ENCODE measurements around the gene RPS8. TPM values are rescaled to one million over a fixed set of nuclear protein-coding genes. Genes with fewer than 3 reads are reported as not detected.

The RPS8 gene

Small RNAs within 50 kb of the gene (small RNA-seq; reads per million reads assigned to genes)
- gene RNU5D-1 (ENCODE audit: insufficient read depth): 14.6 reads per million, percentile 71 among the genes with 10 or more reads in this experiment
- 2,751 reads per million, percentile 99 among the genes with 10 or more reads in this experiment for gene SNORD38A (ENCODE audit: insufficient read depth)
- not detected for gene SNORD38B (ENCODE audit: insufficient read depth)
- gene SNORD46 (ENCODE audit: insufficient read depth): 363 reads per million, percentile 98 among the genes with 10 or more reads in this experiment
- not detected for gene SNORD55 (ENCODE audit: insufficient read depth)

Measured in neuronal stem cell (in vitro differentiated cells).